Endothelial cell of umbilical vein (primary cell): ENCODE data around the gene PBX2.

Experiments
- EZH2 ChIP-seq: IDR thresholded peaks from 2 replicates; pipeline ENCODE4 v1.6.1; 2012; ENCODE audit warnings: borderline replicate concordance, low read depth, mild to moderate bottlenecking, moderate library complexity, low read length, inconsistent platforms; ENCODE audit not compliant: severe bottlenecking
- MAX ChIP-seq: IDR thresholded peaks from 2 replicates; pipeline ENCODE4 v1.6.1; 2011; ENCODE audit not compliant: insufficient read depth, insufficient read length
- TF ChIP-seq, protein P1 (sequence below), 2 donors: IDR thresholded peaks; 1 replicate in 1 of 2; 2 replicates in 1 of 2; pipeline ENCODE4 v1.5.1; 2011; ENCODE audit warnings: low read length in 2 of 2, mild to moderate bottlenecking in 2 of 2, moderate library complexity in 2 of 2, control low read depth in 1 of 2, inconsistent platforms in 1 of 2, low read depth in 1 of 2; ENCODE audit not compliant: insufficient read depth in 1 of 2; ENCODE audit errors: extremely low read depth in 1 of 2

- TF ChIP-seq, protein P1, sequence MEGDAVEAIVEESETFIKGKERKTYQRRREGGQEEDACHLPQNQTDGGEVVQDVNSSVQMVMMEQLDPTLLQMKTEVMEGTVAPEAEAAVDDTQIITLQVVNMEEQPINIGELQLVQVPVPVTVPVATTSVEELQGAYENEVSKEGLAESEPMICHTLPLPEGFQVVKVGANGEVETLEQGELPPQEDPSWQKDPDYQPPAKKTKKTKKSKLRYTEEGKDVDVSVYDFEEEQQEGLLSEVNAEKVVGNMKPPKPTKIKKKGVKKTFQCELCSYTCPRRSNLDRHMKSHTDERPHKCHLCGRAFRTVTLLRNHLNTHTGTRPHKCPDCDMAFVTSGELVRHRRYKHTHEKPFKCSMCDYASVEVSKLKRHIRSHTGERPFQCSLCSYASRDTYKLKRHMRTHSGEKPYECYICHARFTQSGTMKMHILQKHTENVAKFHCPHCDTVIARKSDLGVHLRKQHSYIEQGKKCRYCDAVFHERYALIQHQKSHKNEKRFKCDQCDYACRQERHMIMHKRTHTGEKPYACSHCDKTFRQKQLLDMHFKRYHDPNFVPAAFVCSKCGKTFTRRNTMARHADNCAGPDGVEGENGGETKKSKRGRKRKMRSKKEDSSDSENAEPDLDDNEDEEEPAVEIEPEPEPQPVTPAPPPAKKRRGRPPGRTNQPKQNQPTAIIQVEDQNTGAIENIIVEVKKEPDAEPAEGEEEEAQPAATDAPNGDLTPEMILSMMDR (IDR thresholded peaks at IDR 0.05; ENCODE audit: extremely low read depth in 1 of 2, insufficient read depth in 1 of 2, low read depth in 1 of 2, low read length in 2 of 2) = no peak
- TF ChIP-seq MAX (no peak), EZH2 (no peak)
These were observed 43.7 kb downstream of the PBX2 start for GRCh38 chr6:32146287-32146686.
